HepG2 (cell line): ENCODE data around the gene IL11RA. TPM values are rescaled to one million over a fixed set of nuclear protein-coding genes. Genes with fewer than 3 reads are reported as not detected.

Experiments used
- CAMTA2 ChIP-seq: sonication (generic); formaldehyde crosslinking; IDR thresholded peaks from 2 replicates; pipeline ENCODE4 v1.4.0; 2020; ENCODE audit warnings: mild to moderate bottlenecking, missing genetic modification reagents, borderline replicate concordance
- CBX2 ChIP-seq, 2 experiments: fragments of 200-600 bp in 1 of 2; sonication (generic); formaldehyde crosslinking in 1 of 2; IDR thresholded peaks; 2 replicates each; pipeline versions ENCODE4 v1.7.0 to v1.8.1; 2018 to 2022; ENCODE audit warnings: low read depth in 2 of 2, low read length in 1 of 2, mild to moderate bottlenecking in 1 of 2, missing genetic modification reagents in 1 of 2
- CBX5 ChIP-seq: sonication (generic); formaldehyde crosslinking; IDR thresholded peaks from 2 replicates; pipeline ENCODE4 v1.4.0; 2020; ENCODE audit warnings: missing genetic modification reagents, borderline replicate concordance
- E2F2 ChIP-seq: sonication (generic); formaldehyde crosslinking; IDR thresholded peaks from 2 replicates; pipeline ENCODE4 v1.4.0; 2020; ENCODE audit warnings: missing genetic modification reagents, borderline replicate concordance
- HIC2 ChIP-seq: sonication (generic); formaldehyde crosslinking; IDR thresholded peaks from 2 replicates; pipeline ENCODE4 v1.9.0; 2022; ENCODE audit warnings: low read depth, missing genetic modification reagents
- HMGXB3 ChIP-seq: sonication (generic); formaldehyde crosslinking; IDR thresholded peaks from 2 replicates; pipeline ENCODE4 v1.4.0; 2020; ENCODE audit warnings: missing genetic modification reagents, borderline replicate concordance
- KDM4B ChIP-seq: sonication (generic); formaldehyde crosslinking; IDR thresholded peaks from 2 replicates; pipeline ENCODE4 v1.4.0; 2020; ENCODE audit warnings: missing genetic modification reagents
- MTF1 ChIP-seq: sonication (generic); formaldehyde crosslinking; IDR thresholded peaks from 2 replicates; pipeline ENCODE4 v1.5.0; 2020; ENCODE audit warnings: missing genetic modification reagents
- PHF5A ChIP-seq: IDR thresholded peaks from one replicate; pipeline ENCODE4 v1.6.1; 2018; ENCODE audit warnings: low read depth, missing genetic modification reagents; ENCODE audit not compliant: unreplicated experiment
- SIX4 ChIP-seq: sonication (generic); formaldehyde crosslinking; IDR thresholded peaks from 2 replicates; pipeline ENCODE4 v1.4.0; 2020; ENCODE audit warnings: missing genetic modification reagents
- SNAI1 ChIP-seq: sonication (generic); formaldehyde crosslinking; IDR thresholded peaks from 2 replicates; pipeline ENCODE4 v1.5.0; 2020; ENCODE audit warnings: mild to moderate bottlenecking, missing genetic modification reagents, borderline replicate concordance
- TARDBP ChIP-seq: sonication (generic); formaldehyde crosslinking; IDR thresholded peaks from 2 replicates; pipeline ENCODE4 v1.8.0; 2022; ENCODE audit warnings: mild to moderate bottlenecking, missing genetic modification reagents
- USF2 ChIP-seq, 2 experiments: sonication (generic) in 1 of 2; formaldehyde crosslinking in 1 of 2; IDR thresholded peaks; 2 replicates each; pipeline versions ENCODE4 v1.5.1 to v1.6.1; 2011 to 2020; ENCODE audit warnings: borderline replicate concordance in 1 of 2, low read depth in 1 of 2, low read length in 1 of 2, mild to moderate bottlenecking in 1 of 2, missing genetic modification reagents in 1 of 2, moderate library complexity in 1 of 2
- ZBTB20 ChIP-seq: sonication (generic); formaldehyde crosslinking; IDR thresholded peaks from 2 replicates; pipeline ENCODE4 v1.8.1; 2023; ENCODE audit warnings: missing genetic modification reagents, low read depth, mild to moderate bottlenecking, borderline replicate concordance
- ZBTB21 ChIP-seq: sonication (generic); formaldehyde crosslinking; IDR thresholded peaks from 2 replicates; pipeline ENCODE4 v1.4.0; 2020; ENCODE audit warnings: missing genetic modification reagents
- ZBTB7A ChIP-seq: sonication (generic); formaldehyde crosslinking; IDR thresholded peaks from 2 replicates; pipeline ENCODE4 v1.8.0; 2022; ENCODE audit warnings: mild to moderate bottlenecking, missing genetic modification reagents
- ZNF337 ChIP-seq: sonication (generic); formaldehyde crosslinking; IDR thresholded peaks from 2 replicates; pipeline ENCODE4 v1.5.1; 2020; ENCODE audit warnings: missing genetic modification reagents, low read depth, mild to moderate bottlenecking, borderline replicate concordance
- ZNF724P ChIP-seq: sonication (generic); formaldehyde crosslinking; IDR thresholded peaks from 2 replicates; pipeline ENCODE4 v1.8.0; 2022; ENCODE audit warnings: missing genetic modification reagents, borderline replicate concordance
- ZNF746 ChIP-seq: sonication (generic); formaldehyde crosslinking; IDR thresholded peaks from 2 replicates; pipeline ENCODE4 v1.8.0; 2022; ENCODE audit warnings: mild to moderate bottlenecking, missing genetic modification reagents
- polyA plus RNA-seq, 8 experiments: library from polyadenylated mRNA; depleted of rRNA in 3 of 8; stranded (reverse) in 7 of 8; unstranded in 1 of 8; fragments of >200 nt; fragmentation: Illumina TruSeq in 4 of 8; extraction: Trizol in 4 of 8; gene quantifications; 2 replicates each; pipeline versions ENCODE4 v1.2.1 to v1.2.3, GENCODE V29; 2011 to 2016; ENCODE audit warnings: low read depth in 4 of 8, missing spikeins in 1 of 8, mixed read lengths in 1 of 8; ENCODE audit not compliant: insufficient read depth in 1 of 8
- total RNA-seq, 5 experiments: library from RNA; depleted of rRNA; stranded (reverse); fragments of >200 nt; fragmentation: Illumina TruSeq; extraction: Trizol; gene quantifications; 2 replicates each; pipeline ENCODE4 v1.2.3, GENCODE V29; 2016; ENCODE audit warnings: low read depth in 1 of 5

Gene IL11RA
- total and polyA plus RNA-seq, 2 of the 13 experiments (the other 11 are each of a cell fraction or from before 2014, with no cell fraction given) = 2.0 to 4.2 TPM

- TF ChIP-seq HIC2 (CRISPR knock-in tag) (peak; percentile 81), PHF5A (peak; percentile 38), ZNF746 (peak; percentile 77; the same call in 1 of the 2 replicates), CAMTA2 (CRISPR knock-in tag) (no peak; the same call in 1 of the 2 replicates), HMGXB3 (peak; percentile 43; the same call in 1 of the 2 replicates), KDM4B (CRISPR knock-in tag) (no peak), ZNF724P (CRISPR knock-in tag) (no peak), SIX4 (0 out of 2 replicates have a peak, but pooled peaks have one; percentile 23), CBX2 (IDR thresholded peaks at IDR 0.05; ENCODE audit: low read depth, low read length) (no peak), CBX2 (CRISPR knock-in tag; IDR thresholded peaks at IDR 0.05; ENCODE audit: low read depth) (no peak), MTF1 (CRISPR knock-in tag) (no peak), ZBTB7A (no peak), E2F2 (CRISPR knock-in tag) (no peak), ZBTB21 (CRISPR knock-in tag) (no peak), ZNF337 (CRISPR knock-in tag) (no peak), CBX5 (no peak), SNAI1 (CRISPR knock-in tag) (no peak), TARDBP (CRISPR knock-in tag) (no peak; the same call in 1 of the 2 replicates), ZBTB20 (CRISPR knock-in tag) (no peak), USF2 (IDR thresholded peaks at IDR 0.05; ENCODE audit: low read depth, low read length) (no peak), USF2 (CRISPR knock-in tag; IDR thresholded peaks at IDR 0.05; ENCODE audit: borderline replicate concordance) (no peak)
Observed at GRCh38 chr9:34651876-34652601, at the start of gene IL11RA (continued).
